KMS-11 (cell line): ENCODE results near the gene STRBP.

Source experiments
- H2AFZ ChIP-seq: fragments of 200-600 bp; sonication (generic); 2 replicates; pipeline ENCODE4 v1.6.1; 2016; ENCODE audit warnings: antibody characterized with exemption, mixed run types, low read depth
- H3K27ac ChIP-seq: fragments of 200-600 bp; sonication (generic); 2 replicates; pipeline ENCODE4 v1.6.1; 2016; ENCODE audit warnings: mild to moderate bottlenecking, mixed run types
- H3K27me3 ChIP-seq: fragments of 200-600 bp; sonication (generic); 2 replicates; pipeline ENCODE4 v1.6.1; 2017; ENCODE audit warnings: mild to moderate bottlenecking, low read depth, mixed run types, moderate library complexity; ENCODE audit not compliant: insufficient read depth
- H3K36me3 ChIP-seq: fragments of 200-600 bp; sonication (generic); 2 replicates; pipeline ENCODE4 v1.6.1; 2017; ENCODE audit warnings: mild to moderate bottlenecking, mixed run types; ENCODE audit not compliant: insufficient read depth
- H3K4me1 ChIP-seq: fragments of 200-600 bp; sonication (generic); 2 replicates; pipeline ENCODE4 v1.6.1; 2016; ENCODE audit warnings: mild to moderate bottlenecking, low read depth, mixed run types; ENCODE audit not compliant: poor library complexity, severe bottlenecking
- H3K4me2 ChIP-seq: fragments of 200-600 bp; sonication (generic); 2 replicates; pipeline ENCODE4 v1.7.0; 2016; ENCODE audit warnings: mild to moderate bottlenecking, mixed run types
- H3K4me3 ChIP-seq: fragments of 200-600 bp; sonication (generic); IDR thresholded peaks from 2 replicates; pipeline ENCODE4 v1.6.1; 2017; ENCODE audit warnings: low read depth, low read length, mixed read lengths; ENCODE audit not compliant: insufficient read depth
- H3K79me2 ChIP-seq: fragments of 200-600 bp; sonication (generic); 2 replicates; pipeline ENCODE4 v1.6.1; 2016; ENCODE audit warnings: low read depth, mixed run types; ENCODE audit not compliant: insufficient read depth
- H3K9ac ChIP-seq: fragments of 200-600 bp; sonication (generic); 2 replicates; pipeline ENCODE4 v1.6.1; 2016; ENCODE audit warnings: mild to moderate bottlenecking, mixed run types
- H4K20me1 ChIP-seq: fragments of 200-600 bp; sonication (generic); 2 replicates; pipeline ENCODE4 v1.6.1; 2016; ENCODE audit warnings: mild to moderate bottlenecking, mixed run types; ENCODE audit not compliant: insufficient read depth
- CTCF ChIP-seq: fragments of 200-600 bp; sonication (generic); conservative IDR thresholded peaks from 2 replicates; pipeline ENCODE4 v1.6.1; 2017; ENCODE audit warnings: low read depth, mild to moderate bottlenecking, antibody characterized with exemption, low read length, moderate library complexity, mixed read lengths

Gene STRBP

GRCh38 chr9:123087359-123087888 lies 181.0 kb downstream of the STRBP start:
- H3K27me3 ChIP-seq, result no peaks in the 10 kb centered on the region
- H3K9ac ChIP-seq, result no peak overlapping the region; the same call in 1 of the 2 replicates
- TF ChIP-seq CTCF, result no peak
- no peak overlapping the region for H2AFZ ChIP-seq
- no peaks in the 10 kb centered on the region for H4K20me1 ChIP-seq
- no peak overlapping the region for H3K4me3 ChIP-seq
- H3K4me1 ChIP-seq, result peaks cover 69% of the 10 kb centered on the region
- no peaks in the 10 kb centered on the region for H3K79me2 ChIP-seq
- peak overlapping the region; percentile 64 for H3K4me2 ChIP-seq
- peak overlapping the region; percentile 56 for H3K27ac ChIP-seq
- H3K36me3 ChIP-seq, result no peaks in the 10 kb centered on the region

GRCh38 chr9:123085916-123086315 lies 182.5 kb downstream of the STRBP start:
- peak overlapping the region; percentile 39; the same call in 1 of the 2 replicates for H3K4me2 ChIP-seq
- peaks cover 64% of the 10 kb centered on the region for H3K4me1 ChIP-seq
- no peak overlapping the region for H3K4me3 ChIP-seq
- TF ChIP-seq CTCF, result no peak
- H3K27me3 ChIP-seq, result no peaks in the 10 kb centered on the region
- H3K9ac ChIP-seq, result no peak overlapping the region
- no peaks in the 10 kb centered on the region for H3K79me2 ChIP-seq
- no peak overlapping the region for H2AFZ ChIP-seq
- no peaks in the 10 kb centered on the region for H3K36me3 ChIP-seq
- peak overlapping the region; percentile 12; the same call in 1 of the 2 replicates for H3K27ac ChIP-seq
- H4K20me1 ChIP-seq, result no peaks in the 10 kb centered on the region

- H3K4me3 ChIP-seq, result no peak overlapping the region
- H3K79me2 ChIP-seq, result no peaks in the 10 kb centered on the region
- no peak overlapping the region for H3K9ac ChIP-seq
- H3K36me3 ChIP-seq, result no peaks in the 10 kb centered on the region
- H3K4me1 ChIP-seq, result peaks cover 47% of the 10 kb centered on the region
- no peak overlapping the region for H2AFZ ChIP-seq
- no peak overlapping the region for H3K27ac ChIP-seq
- H4K20me1 ChIP-seq, result no peaks in the 10 kb centered on the region
- H3K27me3 ChIP-seq, result no peaks in the 10 kb centered on the region
- no peak overlapping the region for H3K4me2 ChIP-seq
- no peak for TF ChIP-seq CTCF
Measured at GRCh38 chr9:123084256-123084655, 184.1 kb downstream of the STRBP start.

- Histone ChIP-seq H3K27me3 (no peaks in the 10 kb centered on the region), H3K9ac (no peak overlapping the region), H3K4me1 (peaks cover 41% of the 10 kb centered on the region), H3K27ac (no peak overlapping the region), H3K4me3 (no peak overlapping the region), H3K79me2 (no peaks in the 10 kb centered on the region), H2AFZ (no peak overlapping the region), H3K36me3 (no peaks in the 10 kb centered on the region), H4K20me1 (no peaks in the 10 kb centered on the region), H3K4me2 (no peak overlapping the region)
- no peak for TF ChIP-seq CTCF
Measured at GRCh38 chr9:123083680-123084079, 184.7 kb downstream of the STRBP start.
